GM21390 (cell line): ENCODE data around the gene PIK3C3.
"Not testable (repeated sequence)": the region's sequence is repeated elsewhere in the genome, so short reads cannot be mapped to it uniquely, and the experiment has no call there.

Experiments used
- ATAC-seq: cut with Tn5 transposase; IDR thresholded peaks from one replicate; pipeline ENCODE4 v1.9.1; 2021; ENCODE audit not compliant: unreplicated experiment

Gene PIK3C3

DNA sequence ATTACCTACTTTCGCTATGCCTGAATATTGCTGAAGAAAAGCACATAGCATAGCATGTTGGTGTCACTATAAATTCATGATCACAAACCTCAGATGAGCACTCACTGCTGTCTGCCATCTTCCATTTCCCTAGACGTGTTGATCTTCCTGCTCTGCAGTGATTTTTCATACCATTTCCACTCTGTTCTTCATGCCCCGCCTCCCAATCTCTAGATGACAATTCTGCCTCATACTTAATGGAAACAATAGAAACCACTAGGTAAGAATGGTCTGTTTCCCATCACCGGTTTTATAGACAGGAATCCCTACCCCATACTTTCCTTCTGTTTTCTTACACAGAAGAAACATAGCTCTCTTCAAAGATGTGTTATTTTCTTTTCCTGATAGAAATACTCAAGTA, 63.8 kb downstream of the PIK3C3 start:
- no peak for ATAC-seq

GRCh38 chr18:42024131-42024530, 69.1 kb downstream of the PIK3C3 start:
- ATAC-seq: peak; percentile 32

GRCh38 chr18:42025491-42025890, 70.5 kb downstream of the PIK3C3 start:
- ATAC-seq: peak; percentile 16

- peak; percentile 93 for ATAC-seq
Observed at GRCh38 chr18:42025974-42026625, 71.1 kb downstream of the PIK3C3 start.

GRCh38 chr18:42028247-42028832, 73.3 kb downstream of the PIK3C3 start:
- no peak for ATAC-seq

- ATAC-seq: no peak
Observed at GRCh38 chr18:42029092-42029491, 74.1 kb downstream of the PIK3C3 start.

DNA sequence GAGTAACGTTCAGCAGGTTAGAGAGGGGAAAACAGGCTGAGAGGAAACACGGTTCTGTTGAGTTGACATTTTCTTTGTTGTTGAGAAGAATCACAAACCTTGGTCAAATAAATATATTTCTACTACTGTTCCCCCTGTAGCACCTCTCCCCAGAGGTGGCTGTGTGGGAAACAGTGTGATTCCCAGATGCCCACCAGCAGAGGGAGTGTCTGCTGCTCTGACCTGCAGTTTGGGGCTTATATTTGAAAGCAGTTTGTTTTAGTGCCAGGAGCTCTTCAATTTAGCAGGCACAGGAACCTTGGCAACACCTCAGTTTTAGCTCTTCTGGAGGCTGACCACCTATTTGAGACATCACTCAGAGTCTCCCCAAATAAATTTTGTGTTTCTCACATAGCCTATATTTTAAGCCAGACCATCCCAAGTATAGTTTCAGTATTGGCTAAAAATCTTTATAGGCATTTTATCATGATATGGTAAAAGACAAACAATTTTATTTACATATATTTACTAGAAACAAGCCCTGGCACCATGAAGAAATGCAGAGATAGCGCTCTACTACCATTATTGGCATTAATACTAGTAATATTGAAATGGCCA, 75.7 kb downstream of the PIK3C3 start:
- ATAC-seq: no peak

- no peak for ATAC-seq
Observed at GRCh38 chr18:42032447-42032846, 77.4 kb downstream of the PIK3C3 start.

DNA sequence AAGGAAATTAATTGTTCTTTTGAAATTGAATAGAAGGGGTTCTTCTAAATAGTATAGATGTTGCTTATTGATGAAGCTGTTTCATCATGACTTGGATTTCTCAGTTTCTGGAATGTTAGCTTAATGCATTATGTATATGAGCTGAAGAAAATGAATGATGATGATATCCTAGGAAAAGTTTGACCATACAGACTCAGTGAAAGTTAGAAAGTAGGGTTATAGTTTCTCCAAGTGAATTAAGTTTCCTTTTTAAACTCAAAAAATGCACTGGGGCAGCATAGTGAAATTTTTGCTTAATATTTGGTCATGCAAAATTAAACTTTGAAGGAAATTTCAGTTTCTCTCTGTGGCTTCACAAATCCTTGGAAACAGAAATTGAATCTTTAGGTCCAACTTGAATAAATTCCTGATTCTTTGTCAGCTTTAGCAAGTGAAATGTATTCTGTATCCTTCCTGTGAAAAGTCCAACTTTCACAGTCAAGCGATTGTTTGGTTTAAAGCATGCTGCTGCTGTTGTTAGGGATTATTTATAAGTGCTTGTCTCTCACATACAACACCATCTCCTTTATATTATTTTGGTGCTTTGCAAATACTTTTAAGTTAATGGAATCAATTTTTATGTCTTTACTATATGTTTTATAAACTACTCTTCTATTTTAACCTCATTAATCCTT, 78.2 kb downstream of the PIK3C3 start:
- ATAC-seq: no peak

DNA sequence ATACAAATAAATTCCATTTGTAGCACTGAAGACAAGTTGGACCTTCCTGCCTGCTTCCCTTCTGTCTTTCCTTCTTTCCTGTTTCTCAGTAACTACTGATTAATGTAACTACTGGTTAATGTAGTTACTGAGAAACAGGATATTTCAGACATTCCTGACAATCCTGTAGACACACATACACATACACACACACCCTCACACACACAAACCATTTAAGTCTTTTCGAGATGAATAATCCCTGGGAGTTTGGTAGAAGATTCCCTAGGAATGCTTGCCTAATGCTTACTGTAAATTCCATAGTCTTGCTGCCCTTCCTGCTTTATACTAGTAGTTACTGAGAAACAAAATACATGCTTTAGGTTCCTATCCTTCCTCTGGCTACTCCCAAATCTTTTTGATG, 83.9 kb downstream of the PIK3C3 start:
- no peak for ATAC-seq

- ATAC-seq: no peak
Observed at GRCh38 chr18:42039396-42039795, 84.4 kb downstream of the PIK3C3 start.

DNA sequence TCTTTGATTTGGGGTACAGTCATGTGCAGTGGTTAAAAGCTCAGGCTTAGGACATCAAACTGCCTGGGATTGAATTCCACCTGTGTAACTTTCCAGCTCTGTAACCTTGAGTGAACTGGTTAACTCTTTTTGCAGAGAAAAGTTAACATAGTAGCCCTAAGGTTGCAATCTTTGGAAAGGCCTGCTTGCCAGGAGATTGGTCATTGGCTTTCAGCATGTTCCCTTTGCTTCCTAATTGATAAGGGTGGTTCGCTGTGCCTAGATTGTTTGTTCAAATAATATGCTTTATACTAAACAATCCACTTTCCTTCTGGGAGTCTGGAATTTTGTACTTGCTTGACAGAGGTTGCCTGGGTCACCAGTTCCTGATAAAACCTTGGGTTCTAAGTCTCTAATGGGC, 86.8 kb downstream of the PIK3C3 start:
- no peak for ATAC-seq

DNA sequence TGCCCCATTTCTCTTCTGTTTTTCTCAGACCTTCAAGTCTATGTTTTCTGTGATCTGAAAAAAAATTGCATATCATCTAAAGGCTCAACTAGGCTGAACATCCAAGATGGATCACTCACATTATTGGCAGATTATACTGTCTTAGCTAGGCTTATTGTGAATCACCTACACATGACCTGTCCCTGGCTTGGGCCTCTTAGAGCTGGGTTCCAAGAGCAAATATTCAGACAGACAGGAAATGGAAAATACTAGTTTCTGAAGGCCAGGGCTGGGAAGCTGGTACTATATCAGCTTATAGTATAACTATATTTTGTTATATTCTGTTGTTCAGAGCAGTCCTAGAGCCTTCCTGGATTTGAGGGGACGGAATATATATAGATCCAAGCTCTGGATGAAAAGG, 90.3 kb downstream of the PIK3C3 start:
- ATAC-seq: no peak

DNA sequence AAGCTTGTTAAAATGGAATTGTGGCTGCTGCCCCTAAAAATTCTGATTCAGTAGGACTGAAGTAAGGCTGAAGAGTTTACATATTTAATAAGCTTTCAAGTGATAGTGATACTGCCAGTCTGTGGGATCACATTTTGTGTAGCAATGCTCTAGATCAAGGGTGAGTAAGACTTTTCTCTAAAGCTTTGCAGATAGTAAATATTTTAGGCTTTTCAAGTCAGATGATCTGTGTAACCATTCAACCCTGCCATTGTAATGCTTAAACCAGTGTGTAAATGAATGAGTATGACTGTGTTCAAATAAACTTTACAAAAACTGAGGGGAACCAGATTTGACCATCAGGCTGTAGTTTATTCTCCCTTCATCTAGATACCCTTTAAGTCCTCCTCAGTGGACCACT, 92.7 kb downstream of the PIK3C3 start:
- no peak for ATAC-seq

- no peak for ATAC-seq
Observed at GRCh38 chr18:42048158-42048557, 93.1 kb downstream of the PIK3C3 start.

GRCh38 chr18:42049536-42049935, 94.5 kb downstream of the PIK3C3 start:
- not testable (repeated sequence) for ATAC-seq

- ATAC-seq: no peak
Observed at GRCh38 chr18:42051411-42051810, 96.4 kb downstream of the PIK3C3 start.

GRCh38 chr18:42052122-42052708, 97.2 kb downstream of the PIK3C3 start:
- ATAC-seq: no peak

GRCh38 chr18:42053188-42053781, 98.3 kb downstream of the PIK3C3 start:
- peak; percentile 93 for ATAC-seq

- ATAC-seq: no peak
Observed at GRCh38 chr18:42064109-42064508, 109.1 kb downstream of the PIK3C3 start.

DNA sequence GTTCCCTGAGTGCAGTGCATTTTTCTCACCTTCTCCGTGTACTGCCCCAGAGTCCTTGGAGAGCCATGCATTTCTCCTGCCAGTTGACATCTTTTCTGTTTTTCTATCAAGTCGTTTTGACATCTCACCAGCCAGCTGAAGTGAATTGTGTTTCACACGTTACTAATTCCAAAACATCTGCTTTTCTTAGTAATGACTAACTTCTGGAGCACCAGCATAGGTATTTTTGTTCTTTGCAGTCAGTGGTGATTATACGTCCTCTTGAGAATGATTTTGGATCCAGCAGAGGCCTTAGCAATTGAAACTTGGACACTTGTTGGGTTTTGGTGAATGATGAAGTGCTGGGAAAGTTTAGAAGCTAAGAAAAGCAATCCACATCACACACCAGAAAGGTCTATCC, 112.5 kb downstream of the PIK3C3 start:
- no peak for ATAC-seq
